Osteocyte (in vitro differentiated cells): ENCODE data around the gene FBXO21. TPM values are rescaled to one million over a fixed set of nuclear protein-coding genes. Genes with fewer than 3 reads are reported as not detected.

Experiments
- DNase-seq: peaks from one replicate; pipeline ENCODE4 v3.0.0; 2021; ENCODE audit warnings: mixed read lengths; ENCODE audit not compliant: unreplicated experiment; ENCODE audit errors: extremely low spot score
- H3K27ac Mint-ChIP-seq: one replicate; pipeline ENCODE4 v1.8.0; 2021; ENCODE audit warnings: mild to moderate bottlenecking, mixed read lengths; ENCODE audit not compliant: unreplicated experiment
- H3K27me3 Mint-ChIP-seq: one replicate; pipeline ENCODE4 v1.8.0; 2021; ENCODE audit warnings: mixed read lengths; ENCODE audit not compliant: unreplicated experiment
- H3K36me3 Mint-ChIP-seq: one replicate; pipeline ENCODE4 v1.8.0; 2021; ENCODE audit warnings: mixed read lengths; ENCODE audit not compliant: unreplicated experiment
- H3K4me1 Mint-ChIP-seq: one replicate; pipeline ENCODE4 v1.8.0; 2021; ENCODE audit warnings: mixed read lengths; ENCODE audit not compliant: unreplicated experiment
- H3K4me3 Mint-ChIP-seq: one replicate; pipeline ENCODE4 v1.8.0; 2021; ENCODE audit warnings: mild to moderate bottlenecking, moderate library complexity, mixed read lengths; ENCODE audit not compliant: unreplicated experiment
- H3K9me3 Mint-ChIP-seq: one replicate; pipeline ENCODE4 v1.8.0; 2021; ENCODE audit warnings: mixed read lengths; ENCODE audit not compliant: unreplicated experiment
- total RNA-seq: library from RNA; stranded (reverse); gene quantifications from 2 replicates; pipeline ENCODE4 v1.2.1, GENCODE V29; 2021
- TF ChIP-seq, protein P1 (sequence below): fragments of 200-600 bp; sonication (generic); IDR thresholded peaks from 2 replicates; pipeline ENCODE4 v1.5.0; 2021; ENCODE audit warnings: antibody characterized with exemption, mild to moderate bottlenecking, moderate library complexity

FBXO21 gene
- total RNA-seq, 1 donor from 2014 or later: 49.0 TPM

DNA sequence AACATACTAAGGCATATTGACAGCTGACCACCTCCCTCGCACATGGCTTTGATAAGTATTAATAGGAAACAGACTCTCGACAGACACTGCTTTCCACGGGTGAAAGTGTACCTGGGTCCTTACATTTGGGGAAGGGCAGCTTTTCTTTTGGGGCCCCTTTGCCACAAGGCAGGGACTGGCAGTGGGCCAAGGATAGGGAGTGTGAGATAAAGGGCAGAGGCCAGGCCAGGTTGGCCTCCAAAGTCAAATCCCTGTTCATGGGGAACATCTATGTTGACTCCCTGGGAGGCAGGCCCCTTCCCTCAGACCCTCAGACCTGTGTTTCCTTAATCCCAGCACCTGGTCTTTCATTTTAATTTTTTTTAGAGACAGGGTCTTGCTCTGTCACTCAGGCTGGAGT lies 19.4 kb upstream of the FBXO21 start:
- no peaks in the 10 kb centered on the region for H3K9me3 Mint-ChIP-seq
- H3K36me3 Mint-ChIP-seq: no peaks in the 10 kb centered on the region
- no peak overlapping the region for H3K27ac Mint-ChIP-seq
- TF ChIP-seq, protein P1, sequence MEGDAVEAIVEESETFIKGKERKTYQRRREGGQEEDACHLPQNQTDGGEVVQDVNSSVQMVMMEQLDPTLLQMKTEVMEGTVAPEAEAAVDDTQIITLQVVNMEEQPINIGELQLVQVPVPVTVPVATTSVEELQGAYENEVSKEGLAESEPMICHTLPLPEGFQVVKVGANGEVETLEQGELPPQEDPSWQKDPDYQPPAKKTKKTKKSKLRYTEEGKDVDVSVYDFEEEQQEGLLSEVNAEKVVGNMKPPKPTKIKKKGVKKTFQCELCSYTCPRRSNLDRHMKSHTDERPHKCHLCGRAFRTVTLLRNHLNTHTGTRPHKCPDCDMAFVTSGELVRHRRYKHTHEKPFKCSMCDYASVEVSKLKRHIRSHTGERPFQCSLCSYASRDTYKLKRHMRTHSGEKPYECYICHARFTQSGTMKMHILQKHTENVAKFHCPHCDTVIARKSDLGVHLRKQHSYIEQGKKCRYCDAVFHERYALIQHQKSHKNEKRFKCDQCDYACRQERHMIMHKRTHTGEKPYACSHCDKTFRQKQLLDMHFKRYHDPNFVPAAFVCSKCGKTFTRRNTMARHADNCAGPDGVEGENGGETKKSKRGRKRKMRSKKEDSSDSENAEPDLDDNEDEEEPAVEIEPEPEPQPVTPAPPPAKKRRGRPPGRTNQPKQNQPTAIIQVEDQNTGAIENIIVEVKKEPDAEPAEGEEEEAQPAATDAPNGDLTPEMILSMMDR: no peak
- no peak for DNase-seq
- peaks cover 44% of the 10 kb centered on the region for H3K27me3 Mint-ChIP-seq
- H3K4me1 Mint-ChIP-seq: no peaks in the 10 kb centered on the region
- no peak overlapping the region for H3K4me3 Mint-ChIP-seq

- no peak overlapping the region for H3K27ac Mint-ChIP-seq
- H3K4me1 Mint-ChIP-seq: no peaks in the 10 kb centered on the region
- no peaks in the 10 kb centered on the region for H3K36me3 Mint-ChIP-seq
- no peak for DNase-seq
- TF ChIP-seq, protein P1: no peak
- H3K4me3 Mint-ChIP-seq: no peak overlapping the region
- peaks cover 41% of the 10 kb centered on the region for H3K27me3 Mint-ChIP-seq
- no peaks in the 10 kb centered on the region for H3K9me3 Mint-ChIP-seq
Observed at GRCh38 chr12:117208811-117209455, 18.7 kb upstream of the FBXO21 start.

GRCh38 chr12:117208206-117208605 lies 17.9 kb upstream of the FBXO21 start:
- Mint-ChIP-seq H3K4me1 (no peaks in the 10 kb centered on the region), H3K27ac (no peak overlapping the region), H3K36me3 (no peaks in the 10 kb centered on the region), H3K27me3 (peaks cover 38% of the 10 kb centered on the region), H3K9me3 (no peaks in the 10 kb centered on the region), H3K4me3 (no peak overlapping the region)
- no peak for DNase-seq
- TF ChIP-seq, protein P1: no peak

GRCh38 chr12:117207675-117208074 lies 17.4 kb upstream of the FBXO21 start:
- Mint-ChIP-seq H3K4me3 (no peak overlapping the region), H3K27ac (no peak overlapping the region), H3K9me3 (no peaks in the 10 kb centered on the region), H3K36me3 (no peaks in the 10 kb centered on the region), H3K4me1 (no peaks in the 10 kb centered on the region), H3K27me3 (peaks cover 35% of the 10 kb centered on the region)
- DNase-seq: no peak
- TF ChIP-seq, protein P1: no peak

- no peak overlapping the region for H3K27ac Mint-ChIP-seq
- DNase-seq: no peak
- TF ChIP-seq, protein P1: no peak
- H3K9me3 Mint-ChIP-seq: no peaks in the 10 kb centered on the region
- no peaks in the 10 kb centered on the region for H3K36me3 Mint-ChIP-seq
- H3K4me1 Mint-ChIP-seq: no peaks in the 10 kb centered on the region
- H3K27me3 Mint-ChIP-seq: peaks cover 40% of the 10 kb centered on the region
- no peak overlapping the region for H3K4me3 Mint-ChIP-seq
Observed at GRCh38 chr12:117202556-117202955, 12.3 kb upstream of the FBXO21 start.
